IMR-90 (cell line): ENCODE results near the gene PFKL.

Experiments used
- BHLHE40 ChIP-seq: fragments of 150-350 bp; IDR thresholded peaks from 2 replicates; pipeline ENCODE4 v1.6.1; 2016; ENCODE audit warnings: mild to moderate bottlenecking, low read depth, low read length
- CTCF ChIP-seq: conservative IDR thresholded peaks from 2 replicates; pipeline ENCODE4 v1.5.1; 2012; ENCODE audit warnings: mild to moderate bottlenecking, low read depth, low read length, improper control_type of control experiment
- FOS ChIP-seq: fragments of 150-350 bp; IDR thresholded peaks from 2 replicates; pipeline ENCODE4 v1.6.1; 2016; ENCODE audit warnings: low read depth, low read length
- POLR2A ChIP-seq: IDR thresholded peaks from 2 replicates; pipeline ENCODE4 v1.6.1; 2012; ENCODE audit warnings: mild to moderate bottlenecking, low read depth, low read length
- RCOR1 ChIP-seq: IDR thresholded peaks from 2 replicates; pipeline ENCODE4 v1.6.1; 2012; ENCODE audit warnings: mild to moderate bottlenecking, low read length, improper control_type of control experiment; ENCODE audit not compliant: insufficient replicate concordance

GRCh38 chr21:44303490-44303981, 3.7 kb downstream of the PFKL start:
- TF ChIP-seq CTCF (no peak), POLR2A (no peak), BHLHE40 (no peak), RCOR1 (no peak), FOS (no peak)
